CD4-positive, alpha-beta T cell treated with Interleukin-6 for 4 hours (primary cell): Measurements from ENCODE around the gene TBC1D22A.
"Not testable (repeated sequence)": the region's sequence is repeated elsewhere in the genome, so short reads cannot be mapped to it uniquely, and the experiment has no call there.

Experiments used
- DNase-seq: peaks from one replicate; pipeline ENCODE4 v3.0.0-alpha.2; 2020; ENCODE audit warnings: mixed read lengths

The TBC1D22A gene

GRCh38 chr22:46978668-46979067, 216.2 kb downstream of the TBC1D22A start:
- not testable (repeated sequence) for DNase-seq

DNA sequence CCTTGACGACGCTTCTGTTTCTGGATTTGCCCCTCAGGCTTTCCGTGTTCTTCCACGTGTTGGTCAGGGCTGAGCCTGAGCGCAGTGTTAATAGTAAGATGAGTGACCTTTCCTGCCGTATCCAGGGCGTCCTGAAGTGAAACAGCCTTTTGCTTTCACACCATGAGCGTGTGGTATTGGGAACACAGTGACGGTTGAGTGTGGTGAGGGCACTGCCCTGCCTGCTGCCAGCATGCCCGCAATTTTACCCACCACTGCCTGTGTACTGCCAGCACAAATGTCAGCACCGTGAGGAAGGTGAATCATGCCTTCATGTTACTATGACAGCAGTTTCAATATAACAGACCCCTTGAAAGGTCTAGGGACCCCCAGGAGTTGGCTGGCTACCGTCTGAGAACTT, 217.1 kb downstream of the TBC1D22A start:
- DNase-seq: no peak

DNA sequence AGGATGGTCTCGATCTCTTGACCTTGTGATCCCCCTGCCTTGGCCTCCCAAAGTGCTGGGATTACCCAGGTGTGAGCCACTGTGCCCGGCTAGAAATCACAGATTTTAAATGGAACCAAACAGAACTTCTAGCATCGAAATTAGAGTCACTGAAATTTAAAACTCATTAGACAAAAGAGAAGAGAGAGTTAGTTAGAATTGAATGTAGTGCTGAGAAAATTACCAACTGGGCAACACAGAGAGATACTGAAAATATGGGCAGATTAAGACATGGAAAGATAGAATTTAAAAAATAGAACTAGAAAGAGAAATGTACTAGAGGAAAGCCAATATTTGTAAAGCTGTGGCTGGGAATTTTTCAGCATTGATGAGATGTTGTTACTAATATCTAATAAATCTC, 217.9 kb downstream of the TBC1D22A start:
- DNase-seq: no peak

DNA sequence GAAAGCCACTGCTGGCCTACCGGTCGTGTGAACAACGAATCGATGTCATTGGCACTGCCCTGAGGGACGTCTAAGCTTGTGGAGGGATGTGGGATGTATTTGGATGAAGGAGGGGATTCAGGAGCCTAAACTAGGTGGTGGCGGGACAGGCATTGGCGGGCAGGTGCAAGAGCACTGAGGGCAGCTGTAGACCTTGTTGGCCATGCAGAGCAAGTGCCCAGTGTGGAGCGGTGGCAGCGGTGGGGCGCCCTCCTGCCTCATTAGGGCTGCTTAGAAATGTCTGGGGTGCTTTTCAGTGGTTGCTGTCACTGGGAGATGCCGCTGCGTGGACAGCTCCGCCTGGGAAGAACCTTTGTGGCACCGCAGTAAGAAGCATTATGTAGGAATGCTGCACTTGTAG, 220.2 kb downstream of the TBC1D22A start:
- DNase-seq: no peak

- DNase-seq: no peak
Measured at GRCh38 chr22:46983046-46983445, 220.6 kb downstream of the TBC1D22A start.

DNA sequence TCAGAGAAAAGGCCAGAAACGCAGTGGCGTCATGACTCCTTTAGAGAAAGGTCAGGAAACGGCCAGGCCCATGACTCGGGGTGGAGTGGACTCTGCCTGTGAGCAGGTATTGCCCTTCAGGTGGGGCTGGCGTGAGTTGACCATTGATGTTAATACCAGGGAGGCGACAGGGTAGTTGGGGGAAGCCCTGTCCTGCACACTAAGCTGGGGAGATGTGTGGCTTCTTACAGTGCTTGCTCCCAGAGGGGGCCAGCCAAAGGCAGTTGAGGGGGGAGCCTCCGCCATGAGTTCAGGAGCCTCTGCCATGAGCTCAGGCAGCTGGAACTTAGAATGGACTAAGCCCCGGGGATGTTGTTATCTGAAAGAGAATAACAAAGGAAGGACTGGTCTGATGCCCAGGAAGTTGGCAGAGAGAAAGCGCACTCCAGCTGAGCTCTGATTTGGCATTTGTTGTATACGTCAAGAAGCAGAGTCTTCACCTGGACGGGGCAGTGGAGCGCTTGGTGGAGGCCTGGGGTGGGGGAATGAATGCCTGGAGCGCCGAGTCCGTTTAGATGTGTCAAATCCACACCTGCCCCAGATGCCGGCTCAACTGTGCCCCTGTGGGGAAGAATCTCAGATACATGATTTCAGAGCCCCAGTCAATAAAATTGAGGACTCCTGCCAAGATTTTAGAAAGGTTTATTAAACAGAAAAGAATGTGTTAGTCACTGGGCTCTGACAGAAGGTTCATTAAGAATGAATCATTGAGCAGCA, 222.5 kb downstream of the TBC1D22A start:
- DNase-seq: no peak

DNA sequence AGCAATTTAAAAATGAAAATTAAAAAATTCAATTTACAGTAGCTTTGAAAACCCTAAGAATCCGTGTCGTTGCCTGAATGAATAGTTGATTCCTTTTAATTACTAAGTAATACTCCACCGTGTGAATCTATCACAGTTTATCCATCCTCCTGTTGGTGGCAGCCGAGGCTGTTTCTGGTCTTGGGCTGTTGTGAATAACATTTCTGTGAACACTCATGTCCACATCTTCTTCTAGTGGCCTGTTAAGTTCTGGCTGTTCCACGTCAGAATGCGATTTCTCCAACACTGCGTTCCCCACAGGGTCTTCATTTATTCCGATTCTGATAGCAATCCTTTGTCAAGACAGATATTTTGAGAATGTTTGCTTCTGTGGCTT, 223.0 kb downstream of the TBC1D22A start:
- DNase-seq: no peak

GRCh38 chr22:46986788-46987187, 224.3 kb downstream of the TBC1D22A start:
- DNase-seq: no peak

DNA sequence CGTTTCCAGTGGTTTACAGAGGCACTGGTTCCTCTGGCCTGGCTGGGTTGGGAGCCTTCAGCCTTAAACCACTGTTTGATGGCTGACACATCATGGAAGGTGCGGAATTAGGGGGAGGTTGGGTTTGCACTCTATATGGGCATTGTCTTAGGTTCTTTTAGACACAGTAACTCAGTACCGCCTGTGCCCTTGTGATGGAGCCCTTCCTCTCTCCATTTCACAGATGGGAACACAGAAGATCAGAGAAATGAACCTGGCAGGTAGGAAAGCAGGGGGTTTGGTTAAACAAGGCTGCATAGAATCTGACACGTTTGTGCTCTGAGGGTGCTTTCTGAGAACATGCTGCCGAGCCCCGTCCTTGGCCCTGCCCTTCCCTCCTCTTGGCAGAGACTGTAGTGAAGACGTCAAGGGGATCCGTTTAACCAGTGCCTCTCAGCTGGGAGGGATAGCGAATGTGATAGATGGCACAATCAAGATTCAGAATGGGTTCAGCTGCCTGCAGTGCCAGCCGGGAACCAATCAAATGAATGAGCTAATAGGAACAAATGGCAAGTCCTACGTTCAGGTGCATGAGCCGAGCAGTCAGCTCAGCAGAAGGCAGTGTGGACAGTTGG, 228.6 kb downstream of the TBC1D22A start:
- no peak for DNase-seq

DNA sequence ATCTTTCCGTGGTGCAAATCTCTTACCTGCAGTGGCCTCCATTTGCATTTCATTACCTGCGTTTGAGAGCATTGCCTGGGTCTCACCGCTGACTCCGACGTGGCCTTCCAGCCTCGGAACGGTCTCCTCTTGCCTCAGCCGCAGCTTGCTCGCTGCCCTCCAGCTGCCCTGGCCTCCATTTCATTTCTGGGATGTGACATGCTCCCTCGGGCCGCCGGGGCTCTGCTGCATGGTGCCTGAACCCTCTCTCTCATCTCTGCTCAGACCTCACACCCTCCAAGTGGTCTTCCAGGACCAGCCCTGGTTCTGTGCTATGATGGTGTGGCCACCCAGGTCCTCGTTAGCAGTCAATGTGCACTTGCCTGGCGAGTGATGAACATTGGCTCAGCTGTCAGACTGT, 229.2 kb downstream of the TBC1D22A start:
- DNase-seq: no peak

GRCh38 chr22:46992121-46992731, 229.8 kb downstream of the TBC1D22A start:
- no peak for DNase-seq

DNA sequence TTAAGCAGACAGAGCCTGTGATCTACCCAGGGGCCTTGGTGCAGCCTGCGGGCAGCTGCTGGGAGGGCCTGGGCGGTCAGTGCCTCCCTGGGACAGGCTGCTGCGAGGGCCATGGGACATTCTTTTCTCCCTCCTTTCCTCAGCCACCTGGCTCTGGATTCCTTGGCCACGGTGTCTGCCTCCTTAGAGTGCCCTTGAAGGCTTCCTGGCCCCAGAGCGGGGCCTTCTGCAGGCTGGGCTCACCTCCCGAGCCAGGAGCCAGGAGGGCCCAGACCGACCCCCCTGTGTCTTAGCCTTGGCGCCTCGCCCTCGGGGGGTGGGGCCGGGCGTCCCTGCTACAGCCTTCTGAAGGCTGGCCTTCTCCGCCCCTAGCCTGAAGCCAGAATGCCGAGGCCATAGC, 231.2 kb downstream of the TBC1D22A start:
- DNase-seq: no peak

DNA sequence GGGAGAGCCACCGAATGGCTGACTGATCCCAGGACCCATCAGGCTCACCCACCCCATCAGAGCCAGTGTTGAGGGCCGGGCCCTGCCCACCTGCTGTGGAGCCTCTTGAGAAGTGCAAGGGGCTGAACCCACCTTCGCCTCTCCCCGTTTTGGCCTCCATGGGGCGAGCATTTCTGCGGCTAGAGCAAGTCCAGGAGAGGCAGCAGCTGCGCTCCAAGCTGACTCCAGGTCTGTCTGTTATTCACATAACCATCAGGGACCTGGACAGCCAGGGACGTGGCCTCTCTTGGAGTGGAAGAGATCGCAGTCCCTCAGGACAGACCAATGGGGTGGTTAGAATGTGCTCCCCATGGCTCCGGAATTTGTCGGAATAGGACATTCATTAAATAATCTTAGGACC, 231.8 kb downstream of the TBC1D22A start:
- DNase-seq: no peak

GRCh38 chr22:46994983-46995382, 232.5 kb downstream of the TBC1D22A start:
- no peak for DNase-seq

- no peak for DNase-seq
Measured at GRCh38 chr22:46995501-46996360, 233.3 kb downstream of the TBC1D22A start.

DNA sequence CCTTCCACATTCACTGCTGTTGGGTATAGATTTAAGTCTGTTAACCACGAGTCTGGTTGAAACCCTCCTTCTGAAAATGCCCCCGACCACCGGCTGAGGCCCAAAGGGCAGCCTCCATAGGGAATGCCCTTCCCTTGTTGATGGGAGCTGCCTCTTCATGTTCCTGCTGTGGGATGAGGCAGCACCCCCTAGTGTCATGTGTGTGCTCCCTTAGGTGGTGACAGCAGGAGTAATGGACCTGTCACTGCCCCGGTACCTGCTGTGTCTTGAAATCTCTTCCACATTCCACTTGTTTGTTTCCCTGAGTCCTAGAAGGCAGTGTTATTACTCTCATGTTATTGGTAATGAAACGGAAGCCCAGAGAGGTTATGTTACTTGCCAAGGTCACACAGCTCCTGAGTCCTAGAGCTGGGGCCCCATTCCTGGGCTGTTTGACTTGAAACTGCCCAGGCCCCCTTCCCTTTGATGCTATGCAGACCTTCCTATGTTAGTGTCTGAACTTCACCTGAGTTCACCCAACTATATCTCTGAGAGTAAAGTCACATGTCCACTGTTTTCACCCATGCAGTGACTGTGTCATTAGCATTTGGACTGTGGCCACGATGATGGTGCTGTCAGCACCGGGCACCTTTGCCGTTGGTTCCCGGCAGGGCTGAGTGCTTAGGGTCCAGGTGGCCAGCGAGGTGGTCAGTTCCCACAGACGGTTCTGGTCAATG, 234.3 kb downstream of the TBC1D22A start:
- no peak for DNase-seq

DNA sequence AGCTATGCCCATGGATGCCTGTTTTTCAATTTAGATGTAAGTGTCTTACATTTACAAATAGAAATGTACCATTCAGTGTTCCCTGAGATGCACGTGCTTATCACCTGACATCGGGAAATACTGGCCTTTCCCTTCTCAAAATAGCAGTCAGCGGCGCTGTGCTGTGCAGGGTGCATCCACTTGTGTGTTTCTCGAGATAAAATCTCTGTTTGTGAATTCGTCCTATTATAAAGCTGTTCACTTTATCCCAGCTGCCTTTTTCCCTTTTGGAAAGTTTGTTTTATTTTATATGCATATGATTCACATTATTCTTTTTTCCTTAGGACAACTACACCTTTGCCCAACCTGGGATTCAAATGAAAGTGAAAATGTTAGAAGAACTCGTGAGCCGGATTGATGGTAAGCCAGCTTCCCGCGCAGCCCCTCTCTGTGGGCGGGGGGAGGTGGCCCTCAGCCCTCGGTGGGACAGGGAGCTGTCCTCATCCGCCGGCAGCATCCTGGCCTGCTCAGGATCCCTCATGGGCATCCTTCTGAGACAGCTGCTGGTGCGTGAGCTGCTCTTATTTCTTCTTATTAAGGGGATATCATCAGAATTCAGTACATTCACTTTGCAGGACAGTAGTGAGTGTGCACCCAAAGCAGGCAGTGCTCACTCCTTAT, 235.0 kb downstream of the TBC1D22A start:
- DNase-seq: no peak

GRCh38 chr22:46998331-46998730, 235.9 kb downstream of the TBC1D22A start:
- no peak for DNase-seq

DNA sequence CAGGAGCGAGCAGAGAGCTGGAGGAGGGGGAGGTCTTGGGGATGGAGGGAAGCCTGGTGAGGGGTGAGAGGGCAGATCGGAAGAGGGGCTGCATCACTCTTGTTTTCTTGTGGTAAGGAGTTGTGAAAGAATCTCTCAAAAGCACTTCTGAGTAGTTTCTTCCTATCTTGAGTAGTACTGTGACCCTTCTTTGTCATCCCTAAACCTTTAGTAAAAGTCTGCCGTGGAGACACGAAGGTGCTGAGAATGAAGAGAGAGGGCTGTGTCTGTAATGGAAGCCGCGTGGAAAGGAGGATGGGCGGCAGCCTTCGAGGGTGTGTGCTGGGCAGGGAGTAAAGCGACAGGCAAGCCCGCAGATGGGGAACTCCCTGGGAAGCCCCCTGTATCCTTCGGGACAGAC, 237.8 kb downstream of the TBC1D22A start:
- no peak for DNase-seq

- DNase-seq: no peak
Measured at GRCh38 chr22:47000888-47001287, 238.4 kb downstream of the TBC1D22A start.

- no peak for DNase-seq
Measured at GRCh38 chr22:47001288-47001687, 238.8 kb downstream of the TBC1D22A start.

DNA sequence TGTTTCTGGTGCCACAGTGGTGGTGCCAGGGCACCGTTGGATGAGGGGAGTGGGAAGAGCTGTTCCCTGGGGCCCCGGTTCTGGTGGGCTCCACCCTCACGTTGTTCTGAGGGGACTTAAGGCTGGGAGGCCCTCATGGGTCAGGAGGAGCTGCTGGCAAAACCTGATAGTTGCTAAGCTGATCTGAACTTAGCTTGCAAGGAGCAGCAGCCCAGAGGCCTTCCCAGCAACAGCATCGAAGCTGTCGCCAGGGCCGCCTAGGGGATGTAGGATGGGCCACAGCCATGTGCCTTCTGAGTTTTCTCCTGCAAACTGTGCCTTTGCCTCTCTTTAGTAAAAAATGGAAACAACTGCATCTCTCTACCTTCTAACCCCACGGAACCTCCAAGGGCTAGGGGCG, 240.2 kb downstream of the TBC1D22A start:
- DNase-seq: no peak
